HepG2 (cell line): Measurements from ENCODE around the gene ACSBG1. TPM values are rescaled to one million over a fixed set of nuclear protein-coding genes. Genes with fewer than 3 reads are reported as not detected.

ENCODE experiments used
- DPF2 ChIP-seq: sonication (generic); formaldehyde crosslinking; IDR thresholded peaks from 2 replicates; pipeline ENCODE4 v1.4.0; 2020; ENCODE audit warnings: mild to moderate bottlenecking, low read depth, missing genetic modification reagents, borderline replicate concordance
- FLYWCH1 ChIP-seq: sonication (generic); formaldehyde crosslinking; IDR thresholded peaks from 2 replicates; pipeline ENCODE4 v1.8.1; 2023; ENCODE audit warnings: mild to moderate bottlenecking, missing genetic modification reagents
- KLF15 ChIP-seq: sonication (generic); formaldehyde crosslinking; IDR thresholded peaks from 2 replicates; pipeline ENCODE4 v1.8.1; 2023; ENCODE audit warnings: borderline replicate concordance, mild to moderate bottlenecking, inconsistent platforms, missing genetic modification reagents, mixed read lengths
- MAF1 ChIP-seq: sonication (generic); formaldehyde crosslinking; IDR thresholded peaks from 2 replicates; pipeline ENCODE4 v1.5.0; 2020; ENCODE audit warnings: missing genetic modification reagents, borderline replicate concordance
- NFRKB ChIP-seq: fragments of 450-650 bp; IDR thresholded peaks from 2 replicates; pipeline ENCODE4 v1.6.1; 2017
- RFXANK ChIP-seq: IDR thresholded peaks from 2 replicates; pipeline ENCODE4 v1.6.1; 2016
- RORA ChIP-seq: sonication (generic); formaldehyde crosslinking; IDR thresholded peaks from 2 replicates; pipeline ENCODE4 v1.5.0; 2020; ENCODE audit warnings: mild to moderate bottlenecking, missing genetic modification reagents, moderate library complexity
- ZNF282 ChIP-seq: fragments of 450-650 bp; IDR thresholded peaks from 2 replicates; pipeline ENCODE4 v1.6.1; 2018; ENCODE audit not compliant: partially characterized antibody
- ZNF296 ChIP-seq: sonication (generic); formaldehyde crosslinking; conservative IDR thresholded peaks from 2 replicates; pipeline ENCODE4 v1.5.0; 2020; ENCODE audit warnings: mild to moderate bottlenecking, missing genetic modification reagents
- ZNF530 ChIP-seq: sonication (generic); formaldehyde crosslinking; IDR thresholded peaks from 2 replicates; pipeline ENCODE4 v1.5.0; 2020; ENCODE audit warnings: low read depth, mild to moderate bottlenecking, missing genetic modification reagents
- ZNF567 ChIP-seq: sonication (generic); formaldehyde crosslinking; IDR thresholded peaks from 2 replicates; pipeline ENCODE4 v1.8.1; 2023; ENCODE audit warnings: mild to moderate bottlenecking, missing genetic modification reagents, borderline replicate concordance
- ZNF589 ChIP-seq: sonication (generic); formaldehyde crosslinking; conservative IDR thresholded peaks from 2 replicates; pipeline ENCODE4 v1.8.0; 2022; ENCODE audit warnings: mild to moderate bottlenecking, moderate library complexity, missing genetic modification reagents
- ZNF670 ChIP-seq: sonication (generic); formaldehyde crosslinking; IDR thresholded peaks from 2 replicates; pipeline ENCODE4 v1.8.0; 2022; ENCODE audit warnings: mild to moderate bottlenecking, missing genetic modification reagents, borderline replicate concordance
- ZNF737 ChIP-seq: sonication (generic); formaldehyde crosslinking; IDR thresholded peaks from 2 replicates; pipeline ENCODE4 v1.5.0; 2020; ENCODE audit warnings: missing genetic modification reagents, mild to moderate bottlenecking, borderline replicate concordance
- ZNF747 ChIP-seq: sonication (generic); formaldehyde crosslinking; IDR thresholded peaks from 2 replicates; pipeline ENCODE4 v1.8.1; 2023; ENCODE audit warnings: missing genetic modification reagents, mild to moderate bottlenecking, borderline replicate concordance
- ZNF790 ChIP-seq: sonication (generic); formaldehyde crosslinking; IDR thresholded peaks from 2 replicates; pipeline ENCODE4 v1.8.0; 2022; ENCODE audit warnings: missing genetic modification reagents, mild to moderate bottlenecking, borderline replicate concordance
- ZNF879 ChIP-seq: sonication (generic); formaldehyde crosslinking; IDR thresholded peaks from 2 replicates; pipeline ENCODE4 v1.8.1; 2023; ENCODE audit warnings: missing genetic modification reagents
- ZSCAN12 ChIP-seq: sonication (generic); formaldehyde crosslinking; IDR thresholded peaks from 2 replicates; pipeline ENCODE4 v1.9.0; 2021; ENCODE audit warnings: mild to moderate bottlenecking, missing genetic modification reagents
- polyA plus RNA-seq, 8 experiments: library from polyadenylated mRNA; depleted of rRNA in 3 of 8; stranded (reverse) in 7 of 8; unstranded in 1 of 8; fragments of >200 nt; fragmentation: Illumina TruSeq in 4 of 8; extraction: Trizol in 4 of 8; gene quantifications; 2 replicates each; pipeline versions ENCODE4 v1.2.1 to v1.2.3, GENCODE V29; 2011 to 2016; ENCODE audit warnings: low read depth in 4 of 8, missing spikeins in 1 of 8, mixed read lengths in 1 of 8; ENCODE audit not compliant: insufficient read depth in 1 of 8
- total RNA-seq, 5 experiments: library from RNA; depleted of rRNA; stranded (reverse); fragments of >200 nt; fragmentation: Illumina TruSeq; extraction: Trizol; gene quantifications; 2 replicates each; pipeline ENCODE4 v1.2.3, GENCODE V29; 2016; ENCODE audit warnings: low read depth in 1 of 5
- TF ChIP-seq, protein P1 (sequence below): sonication (generic); formaldehyde crosslinking; IDR thresholded peaks from 2 replicates; pipeline ENCODE4 v1.4.0; 2020; ENCODE audit warnings: missing genetic modification reagents, borderline replicate concordance
- TF ChIP-seq, protein P2 (sequence below), 2 experiments: sonication (generic) in 1 of 2; formaldehyde crosslinking in 1 of 2; IDR thresholded peaks; 2 replicates each; pipeline versions ENCODE4 v1.4.0 to v1.6.1; 2018 to 2020; ENCODE audit warnings: missing genetic modification reagents in 2 of 2, borderline replicate concordance in 1 of 2, low read depth in 1 of 2, mild to moderate bottlenecking in 1 of 2, missing biosample characterization in 1 of 2
- TF ChIP-seq, protein P3 (sequence below): sonication (generic); formaldehyde crosslinking; IDR thresholded peaks from 2 replicates; pipeline ENCODE4 v1.8.1; 2023; ENCODE audit warnings: mild to moderate bottlenecking, missing genetic modification reagents
- TF ChIP-seq, protein P4 (sequence below): sonication (generic); formaldehyde crosslinking; IDR thresholded peaks from 2 replicates; pipeline ENCODE4 v1.5.1; 2020; ENCODE audit warnings: missing genetic modification reagents, mild to moderate bottlenecking, borderline replicate concordance

ACSBG1 gene
- total and polyA plus RNA-seq, 2 of the 13 experiments (the other 11 are each of a cell fraction or from before 2014, with no cell fraction given): 0.35 to 0.81 TPM

DNA sequence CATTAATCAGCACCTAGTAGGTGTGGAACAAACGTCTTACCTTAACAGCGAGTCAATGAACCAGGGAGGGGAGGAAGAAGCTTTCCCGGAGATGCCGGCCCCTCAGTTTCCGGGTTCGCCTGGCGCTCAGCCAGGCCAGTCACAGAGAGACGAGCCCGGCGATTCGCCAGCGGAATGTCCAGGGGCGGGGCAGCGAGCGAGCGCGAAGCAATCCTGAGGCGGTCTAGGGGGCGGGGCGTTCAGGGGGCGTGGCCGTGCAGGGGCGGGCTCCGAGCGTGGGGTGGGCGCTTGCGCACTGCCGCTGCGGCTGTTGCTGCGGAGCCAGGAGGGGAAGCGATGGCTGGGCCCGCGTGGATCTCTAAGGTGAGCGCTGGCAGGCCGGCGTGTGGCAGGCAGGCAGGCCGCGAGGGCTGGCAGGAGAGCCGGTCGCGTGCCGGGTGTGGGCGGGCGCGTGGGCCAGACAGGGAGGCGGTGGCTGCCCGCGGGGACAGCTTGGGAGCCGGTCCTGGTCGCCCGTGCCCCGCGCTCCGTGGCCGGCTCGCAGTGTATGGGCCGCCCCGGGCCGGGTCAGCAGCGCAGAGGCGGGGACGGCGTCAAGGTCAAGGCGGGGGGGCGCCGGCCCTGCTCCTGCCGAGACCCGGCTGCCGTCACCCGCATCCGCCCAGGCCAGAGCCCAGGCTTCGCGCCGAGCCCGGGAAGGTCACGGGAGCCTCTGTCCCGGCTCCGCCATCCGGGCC, 85.1 kb downstream of the ACSBG1 start, which contains the start of gene IDH3A (continued):
- TF ChIP-seq ZSCAN12 (no peak), DPF2 (no peak), ZNF790 (no peak), RFXANK (CRISPR knock-in tag) (no peak), ZNF737 (CRISPR knock-in tag) (no peak), KLF15 (no peak), FLYWCH1 (CRISPR knock-in tag) (no peak), ZNF670 (no peak), MAF1 (CRISPR knock-in tag) (0 out of 2 replicates have a peak, but pooled peaks have one; percentile 37), ZNF530 (CRISPR knock-in tag) (no peak), ZNF589 (CRISPR knock-in tag) (no peak; the same call in 1 of the 2 replicates), ZNF296 (CRISPR knock-in tag) (no peak), ZNF879 (no peak), ZNF567 (0 out of 2 replicates have a peak, but pooled peaks have one; percentile 31), RORA (no peak), NFRKB (no peak), ZNF282 (no peak), ZNF747 (CRISPR knock-in tag) (no peak)
- TF ChIP-seq, protein P1, sequence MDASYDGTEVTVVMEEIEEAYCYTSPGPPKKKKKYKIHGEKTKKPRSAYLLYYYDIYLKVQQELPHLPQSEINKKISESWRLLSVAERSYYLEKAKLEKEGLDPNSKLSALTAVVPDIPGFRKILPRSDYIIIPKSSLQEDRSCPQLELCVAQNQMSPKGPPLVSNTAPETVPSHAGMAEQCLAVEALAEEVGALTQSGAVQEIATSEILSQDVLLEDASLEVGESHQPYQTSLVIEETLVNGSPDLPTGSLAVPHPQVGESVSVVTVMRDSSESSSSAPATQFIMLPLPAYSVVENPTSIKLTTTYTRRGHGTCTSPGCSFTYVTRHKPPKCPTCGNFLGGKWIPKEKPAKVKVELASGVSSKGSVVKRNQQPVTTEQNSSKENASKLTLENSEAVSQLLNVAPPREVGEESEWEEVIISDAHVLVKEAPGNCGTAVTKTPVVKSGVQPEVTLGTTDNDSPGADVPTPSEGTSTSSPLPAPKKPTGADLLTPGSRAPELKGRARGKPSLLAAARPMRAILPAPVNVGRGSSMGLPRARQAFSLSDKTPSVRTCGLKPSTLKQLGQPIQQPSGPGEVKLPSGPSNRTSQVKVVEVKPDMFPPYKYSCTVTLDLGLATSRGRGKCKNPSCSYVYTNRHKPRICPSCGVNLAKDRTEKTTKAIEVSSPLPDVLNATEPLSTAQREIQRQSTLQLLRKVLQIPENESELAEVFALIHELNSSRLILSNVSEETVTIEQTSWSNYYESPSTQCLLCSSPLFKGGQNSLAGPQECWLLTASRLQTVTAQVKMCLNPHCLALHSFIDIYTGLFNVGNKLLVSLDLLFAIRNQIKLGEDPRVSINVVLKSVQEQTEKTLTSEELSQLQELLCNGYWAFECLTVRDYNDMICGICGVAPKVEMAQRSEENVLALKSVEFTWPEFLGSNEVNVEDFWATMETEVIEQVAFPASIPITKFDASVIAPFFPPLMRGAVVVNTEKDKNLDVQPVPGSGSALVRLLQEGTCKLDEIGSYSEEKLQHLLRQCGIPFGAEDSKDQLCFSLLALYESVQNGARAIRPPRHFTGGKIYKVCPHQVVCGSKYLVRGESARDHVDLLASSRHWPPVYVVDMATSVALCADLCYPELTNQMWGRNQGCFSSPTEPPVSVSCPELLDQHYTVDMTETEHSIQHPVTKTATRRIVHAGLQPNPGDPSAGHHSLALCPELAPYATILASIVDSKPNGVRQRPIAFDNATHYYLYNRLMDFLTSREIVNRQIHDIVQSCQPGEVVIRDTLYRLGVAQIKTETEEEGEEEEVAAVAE (CRISPR knock-in tag): 0 out of 2 replicates have a peak, but pooled peaks have one; percentile 32
- TF ChIP-seq, protein P2, sequence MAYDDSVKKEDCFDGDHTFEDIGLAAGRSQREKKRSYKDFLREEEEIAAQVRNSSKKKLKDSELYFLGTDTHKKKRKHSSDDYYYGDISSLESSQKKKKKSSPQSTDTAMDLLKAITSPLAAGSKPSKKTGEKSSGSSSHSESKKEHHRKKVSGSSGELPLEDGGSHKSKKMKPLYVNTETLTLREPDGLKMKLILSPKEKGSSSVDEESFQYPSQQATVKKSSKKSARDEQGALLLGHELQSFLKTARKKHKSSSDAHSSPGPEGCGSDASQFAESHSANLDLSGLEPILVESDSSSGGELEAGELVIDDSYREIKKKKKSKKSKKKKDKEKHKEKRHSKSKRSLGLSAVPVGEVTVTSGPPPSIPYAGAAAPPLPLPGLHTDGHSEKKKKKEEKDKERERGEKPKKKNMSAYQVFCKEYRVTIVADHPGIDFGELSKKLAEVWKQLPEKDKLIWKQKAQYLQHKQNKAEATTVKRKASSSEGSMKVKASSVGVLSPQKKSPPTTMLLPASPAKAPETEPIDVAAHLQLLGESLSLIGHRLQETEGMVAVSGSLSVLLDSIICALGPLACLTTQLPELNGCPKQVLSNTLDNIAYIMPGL (CRISPR knock-in tag; IDR thresholded peaks at IDR 0.05; ENCODE audit: borderline replicate concordance in 1 of 2, low read depth in 1 of 2): peak in 1 of 2 experiments; percentile 44; a peak in 1 of 4 replicates
- TF ChIP-seq, protein P3, sequence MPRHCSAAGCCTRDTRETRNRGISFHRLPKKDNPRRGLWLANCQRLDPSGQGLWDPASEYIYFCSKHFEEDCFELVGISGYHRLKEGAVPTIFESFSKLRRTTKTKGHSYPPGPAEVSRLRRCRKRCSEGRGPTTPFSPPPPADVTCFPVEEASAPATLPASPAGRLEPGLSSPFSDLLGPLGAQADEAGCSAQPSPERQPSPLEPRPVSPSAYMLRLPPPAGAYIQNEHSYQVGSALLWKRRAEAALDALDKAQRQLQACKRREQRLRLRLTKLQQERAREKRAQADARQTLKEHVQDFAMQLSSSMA: 0 out of 2 replicates have a peak, but pooled peaks have one; percentile 31
- TF ChIP-seq, protein P4, sequence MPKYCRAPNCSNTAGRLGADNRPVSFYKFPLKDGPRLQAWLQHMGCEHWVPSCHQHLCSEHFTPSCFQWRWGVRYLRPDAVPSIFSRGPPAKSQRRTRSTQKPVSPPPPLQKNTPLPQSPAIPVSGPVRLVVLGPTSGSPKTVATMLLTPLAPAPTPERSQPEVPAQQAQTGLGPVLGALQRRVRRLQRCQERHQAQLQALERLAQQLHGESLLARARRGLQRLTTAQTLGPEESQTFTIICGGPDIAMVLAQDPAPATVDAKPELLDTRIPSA (CRISPR knock-in tag): no peak
